Mesenchymal stem cell (in vitro differentiated cells and primary cell): ENCODE results near the gene TWIST2.

Experiments
- DNase-seq: peaks from one replicate; pipeline ENCODE4 v3.0.0-alpha.2; 2013
- H2AFZ ChIP-seq: one replicate; pipeline ENCODE4 v1.6.1; 2013; ENCODE audit warnings: low read depth, mild to moderate bottlenecking, control low read depth, inconsistent platforms, low read length, moderate library complexity
- H2AK5ac ChIP-seq: 2 replicates; pipeline ENCODE4 v1.6.1; 2013; ENCODE audit warnings: low read length, moderate library complexity, mild to moderate bottlenecking, inconsistent platforms; ENCODE audit not compliant: severe bottlenecking
- H2BK120ac ChIP-seq: one replicate; pipeline ENCODE4 v1.6.1; 2013; ENCODE audit warnings: low read depth, mild to moderate bottlenecking, inconsistent platforms, low read length, moderate library complexity
- H2BK12ac ChIP-seq, 2 experiments: one replicate each; pipeline ENCODE4 v1.6.1; 2013; ENCODE audit warnings: inconsistent platforms in 2 of 2, low read length in 2 of 2, mild to moderate bottlenecking in 2 of 2, moderate library complexity in 2 of 2, control low read depth in 1 of 2
- H2BK15ac ChIP-seq: one replicate; pipeline ENCODE4 v1.6.1; 2013; ENCODE audit warnings: mild to moderate bottlenecking, low read depth, inconsistent platforms; ENCODE audit not compliant: poor library complexity, severe bottlenecking
- H2BK5ac ChIP-seq: 2 replicates; pipeline ENCODE4 v1.6.1; 2013; ENCODE audit warnings: low read depth, mild to moderate bottlenecking, low read length, control low read depth, inconsistent platforms; ENCODE audit not compliant: poor library complexity, severe bottlenecking
- H3K14ac ChIP-seq, 2 experiments: one replicate each; pipeline ENCODE4 v1.6.1; 2013; ENCODE audit warnings: inconsistent platforms in 2 of 2, low read length in 2 of 2, control low read depth in 1 of 2, mild to moderate bottlenecking in 1 of 2, moderate library complexity in 1 of 2
- H3K18ac ChIP-seq, 2 experiments: one replicate each; pipeline ENCODE4 v1.6.1; 2013; ENCODE audit warnings: inconsistent platforms in 2 of 2, low read length in 2 of 2, control low read depth in 1 of 2, low read depth in 1 of 2, mild to moderate bottlenecking in 1 of 2
- H3K23ac ChIP-seq, 2 experiments: one replicate each; pipeline ENCODE4 v1.6.1; 2013; ENCODE audit warnings: inconsistent platforms in 2 of 2, low read length in 2 of 2, mild to moderate bottlenecking in 2 of 2, moderate library complexity in 2 of 2, control low read depth in 1 of 2
- H3K27ac ChIP-seq: 2 replicates; pipeline ENCODE4 v1.5.1; 2013; ENCODE audit warnings: mild to moderate bottlenecking, moderate library complexity, low read length, control low read depth, inconsistent platforms; ENCODE audit not compliant: poor library complexity, severe bottlenecking
- H3K27me3 ChIP-seq, 2 experiments: 2 replicates each; pipeline versions ENCODE4 v1.6.1 to v1.7.0; 2013; ENCODE audit warnings: low read length in 2 of 2, mild to moderate bottlenecking in 2 of 2, moderate library complexity in 2 of 2, control low read depth in 1 of 2, inconsistent platforms in 1 of 2; ENCODE audit not compliant: control insufficient read depth in 1 of 2, insufficient read depth in 1 of 2
- H3K36me3 ChIP-seq, 2 experiments: 2 replicates each; pipeline versions ENCODE4 v1.6.1 to v1.7.0; 2013; ENCODE audit warnings: low read length in 2 of 2, control low read depth in 1 of 2, inconsistent platforms in 1 of 2, low read depth in 1 of 2, mild to moderate bottlenecking in 1 of 2; ENCODE audit not compliant: insufficient read depth in 2 of 2, control insufficient read depth in 1 of 2
- H3K4ac ChIP-seq, 2 experiments: one replicate each; pipeline ENCODE4 v1.6.1; 2013; ENCODE audit warnings: inconsistent platforms in 2 of 2, low read length in 2 of 2, mild to moderate bottlenecking in 2 of 2, moderate library complexity in 2 of 2, control low read depth in 1 of 2, low read depth in 1 of 2
- H3K4me1 ChIP-seq: 2 replicates; pipeline ENCODE4 v1.6.1; 2013; ENCODE audit warnings: low read depth, low read length, control low read depth; ENCODE audit not compliant: control insufficient read depth, insufficient read depth
- H3K4me2 ChIP-seq: 2 replicates; pipeline ENCODE4 v1.6.1; 2013; ENCODE audit warnings: low read length, mild to moderate bottlenecking, inconsistent platforms; ENCODE audit not compliant: poor library complexity, severe bottlenecking
- H3K4me3 ChIP-seq, 2 experiments: 2 replicates each; pipeline versions ENCODE4 v1.5.1 to v1.7.0; 2013; ENCODE audit warnings: low read length in 2 of 2, mild to moderate bottlenecking in 2 of 2, control low read depth in 1 of 2, low read depth in 1 of 2; ENCODE audit not compliant: insufficient read depth in 1 of 2
- H3K79me1 ChIP-seq: replicated peaks from 2 replicates; pipeline ENCODE4 v1.6.1; 2013; ENCODE audit warnings: mild to moderate bottlenecking, control low read depth, low read length, inconsistent platforms; ENCODE audit not compliant: poor library complexity, severe bottlenecking
- H3K9ac ChIP-seq: 2 replicates; pipeline ENCODE4 v1.7.0; 2013; ENCODE audit warnings: mild to moderate bottlenecking, low read length, moderate library complexity
- H3K9me3 ChIP-seq: 2 replicates; pipeline ENCODE4 v1.7.0; 2013; ENCODE audit warnings: mild to moderate bottlenecking, low read length; ENCODE audit not compliant: control insufficient read depth
- H4K8ac ChIP-seq: one replicate; pipeline ENCODE4 v1.6.1; 2013; ENCODE audit warnings: inconsistent platforms, mild to moderate bottlenecking, low read length, moderate library complexity
- H4K91ac ChIP-seq: one replicate; pipeline ENCODE4 v1.6.1; 2013; ENCODE audit warnings: mild to moderate bottlenecking, low read length, inconsistent platforms
- WGBS: methylation state at CpG from one replicate; pipeline ENCODE4 v1.1.7; 2013; ENCODE audit warnings: mixed read lengths; 5-methylcytosine and 5-hydroxymethylcytosine counted together

Gene TWIST2

GRCh38 chr2:238854699-238855229, 6.9 kb downstream of the TWIST2 start:
- no peak overlapping the region for H3K14ac ChIP-seq
- no peak for DNase-seq
- no peaks in the 10 kb centered on the region for H3K4me1 ChIP-seq

GRCh38 chr2:238855299-238855698, 7.4 kb downstream of the TWIST2 start:
- H3K27me3 ChIP-seq: peaks cover 0 to 36% of the 10 kb centered on the region in 2 experiments
- no peak overlapping the region for H3K18ac ChIP-seq
- 98% methylated on average over 6 of the region's 9 CpGs for WGBS
- H3K36me3 ChIP-seq: peaks cover 0 to 75% of the 10 kb centered on the region in 2 experiments
- DNase-seq: no peak
- no peak overlapping the region for H4K91ac ChIP-seq
- no peak overlapping the region for H2BK5ac ChIP-seq
- H4K8ac ChIP-seq: no peak overlapping the region
- peak overlapping the region; percentile 99 for H3K9ac ChIP-seq
- H3K27ac ChIP-seq: no peak overlapping the region
- no peak overlapping the region for H2AK5ac ChIP-seq
- H3K4me3 ChIP-seq: peak overlapping the region in 1 of 2 experiments; percentile 98
- H3K23ac ChIP-seq: no peak overlapping the region
- H3K79me1 ChIP-seq: no peaks in the 10 kb centered on the region
- H3K14ac ChIP-seq: no peak overlapping the region
- H3K9me3 ChIP-seq: no peaks in the 10 kb centered on the region
- H2BK12ac ChIP-seq: no peak overlapping the region
- H2BK15ac ChIP-seq: no peak overlapping the region
- H2AFZ ChIP-seq: no peak overlapping the region
- H3K4me1 ChIP-seq: no peaks in the 10 kb centered on the region
- H3K4me2 ChIP-seq: no peak overlapping the region
- H2BK120ac ChIP-seq: no peak overlapping the region
- no peak overlapping the region for H3K4ac ChIP-seq

More at GRCh38 chr2:238854699-238855229, 6.9 kb downstream of the TWIST2 start:
- Histone ChIP-seq H3K4ac (no peak overlapping the region), H3K36me3 (peaks cover 0 to 73% of the 10 kb centered on the region in 2 experiments), H2AFZ (no peak overlapping the region), H3K27ac (no peak overlapping the region), H2AK5ac (no peak overlapping the region), H4K8ac (no peak overlapping the region), H2BK15ac (no peak overlapping the region), H2BK5ac (no peak overlapping the region), H3K9me3 (no peaks in the 10 kb centered on the region), H2BK120ac (no peak overlapping the region), H3K4me3 (peak overlapping the region in 1 of 2 experiments; percentile 98), H3K27me3 (peaks cover 0 to 37% of the 10 kb centered on the region in 2 experiments), H4K91ac (no peak overlapping the region), H3K9ac (peak overlapping the region; percentile 99), H3K4me2 (no peak overlapping the region), H3K23ac (no peak overlapping the region), H2BK12ac (no peak overlapping the region), H3K18ac (no peak overlapping the region), H3K79me1 (no peaks in the 10 kb centered on the region)
- 90% methylated on average over 18 of the region's 18 CpGs for WGBS

- Histone ChIP-seq H3K9ac (peak overlapping the region; percentile 99), H3K4me3 (peak overlapping the region in 1 of 2 experiments; percentile 98), H3K79me1 (no peaks in the 10 kb centered on the region), H3K23ac (no peak overlapping the region), H3K9me3 (no peaks in the 10 kb centered on the region), H2BK120ac (no peak overlapping the region), H3K14ac (no peak overlapping the region), H2BK5ac (no peak overlapping the region), H3K27ac (no peak overlapping the region), H2AFZ (no peak overlapping the region), H3K36me3 (peaks cover 0 to 68% of the 10 kb centered on the region in 2 experiments), H2BK15ac (no peak overlapping the region), H3K4ac (no peak overlapping the region), H3K4me1 (no peaks in the 10 kb centered on the region), H2AK5ac (no peak overlapping the region), H2BK12ac (no peak overlapping the region), H3K18ac (no peak overlapping the region), H4K91ac (no peak overlapping the region), H4K8ac (no peak overlapping the region), H3K27me3 (peaks cover 0 to 40% of the 10 kb centered on the region in 2 experiments), H3K4me2 (no peak overlapping the region)
- 94% methylated on average over 9 of the region's 12 CpGs for WGBS
- DNase-seq: no peak
Measured at GRCh38 chr2:238855891-238856580, 8.2 kb downstream of the TWIST2 start.

GRCh38 chr2:238856713-238857567, 9.1 kb downstream of the TWIST2 start:
- Histone ChIP-seq H2BK120ac (no peak overlapping the region), H3K27me3 (peaks cover 0 to 32% of the 10 kb centered on the region in 2 experiments), H3K23ac (no peak overlapping the region), H3K4me2 (no peak overlapping the region), H2BK12ac (peak overlapping the region in 1 of 2 experiments; percentile 5), H2AFZ (no peak overlapping the region), H2BK15ac (no peak overlapping the region), H3K4ac (no peak overlapping the region), H3K14ac (no peak overlapping the region), H3K79me1 (no peaks in the 10 kb centered on the region), H4K91ac (no peak overlapping the region), H3K9ac (peak overlapping the region; percentile 99), H3K9me3 (no peaks in the 10 kb centered on the region), H3K36me3 (peaks cover 0 to 65% of the 10 kb centered on the region in 2 experiments), H3K4me1 (no peaks in the 10 kb centered on the region), H3K27ac (no peak overlapping the region), H3K4me3 (peak overlapping the region in 1 of 2 experiments; percentile 98), H3K18ac (peak overlapping the region in 1 of 2 experiments; percentile 55), H4K8ac (no peak overlapping the region), H2BK5ac (no peak overlapping the region), H2AK5ac (no peak overlapping the region)
- DNase-seq: no peak
- WGBS: 92% methylated on average over 16 of the region's 16 CpGs
